AG09309 (cell line): ENCODE measurements around the gene BMP10.
"Not testable (repeated sequence)": the region's sequence is repeated elsewhere in the genome, so short reads cannot be mapped to it uniquely, and the experiment has no call there.

Source experiments
- DNase-seq: peaks from one replicate; pipeline ENCODE4 v3.0.0-alpha.2; 2010; ENCODE audit warnings: low read depth
- H3K4me3 ChIP-seq: 2 replicates; pipeline ENCODE4 v1.5.1; 2011; ENCODE audit warnings: mild to moderate bottlenecking, low read depth, low read length, moderate library complexity; ENCODE audit not compliant: control insufficient read depth
- TF ChIP-seq, protein P1 (sequence below): IDR thresholded peaks from 2 replicates; pipeline ENCODE4 v1.5.1; 2011; ENCODE audit warnings: mild to moderate bottlenecking, low read depth, low read length, inconsistent platforms; ENCODE audit not compliant: insufficient read depth, control insufficient read depth; ENCODE audit errors: missing control alignments

The BMP10 gene

DNA sequence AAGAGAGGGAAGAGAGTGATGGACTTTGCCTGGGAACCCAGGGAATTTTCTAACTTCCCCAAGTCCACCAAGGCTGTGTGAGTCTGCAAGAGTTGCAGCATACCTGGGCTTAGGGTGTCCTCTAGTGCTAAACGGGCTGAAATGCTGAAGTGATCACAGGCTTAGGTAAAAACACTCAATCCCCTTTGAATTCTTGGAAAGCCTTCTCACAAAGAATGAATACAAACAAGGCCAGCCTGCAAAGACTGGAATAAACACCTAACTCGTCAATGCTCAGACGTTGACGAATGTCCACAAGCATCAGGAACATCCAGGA, 30.0 kb upstream of the BMP10 start:
- no peak overlapping the region for H3K4me3 ChIP-seq
- DNase-seq = no peak
- TF ChIP-seq, protein P1, sequence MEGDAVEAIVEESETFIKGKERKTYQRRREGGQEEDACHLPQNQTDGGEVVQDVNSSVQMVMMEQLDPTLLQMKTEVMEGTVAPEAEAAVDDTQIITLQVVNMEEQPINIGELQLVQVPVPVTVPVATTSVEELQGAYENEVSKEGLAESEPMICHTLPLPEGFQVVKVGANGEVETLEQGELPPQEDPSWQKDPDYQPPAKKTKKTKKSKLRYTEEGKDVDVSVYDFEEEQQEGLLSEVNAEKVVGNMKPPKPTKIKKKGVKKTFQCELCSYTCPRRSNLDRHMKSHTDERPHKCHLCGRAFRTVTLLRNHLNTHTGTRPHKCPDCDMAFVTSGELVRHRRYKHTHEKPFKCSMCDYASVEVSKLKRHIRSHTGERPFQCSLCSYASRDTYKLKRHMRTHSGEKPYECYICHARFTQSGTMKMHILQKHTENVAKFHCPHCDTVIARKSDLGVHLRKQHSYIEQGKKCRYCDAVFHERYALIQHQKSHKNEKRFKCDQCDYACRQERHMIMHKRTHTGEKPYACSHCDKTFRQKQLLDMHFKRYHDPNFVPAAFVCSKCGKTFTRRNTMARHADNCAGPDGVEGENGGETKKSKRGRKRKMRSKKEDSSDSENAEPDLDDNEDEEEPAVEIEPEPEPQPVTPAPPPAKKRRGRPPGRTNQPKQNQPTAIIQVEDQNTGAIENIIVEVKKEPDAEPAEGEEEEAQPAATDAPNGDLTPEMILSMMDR = peak; percentile 47

DNA sequence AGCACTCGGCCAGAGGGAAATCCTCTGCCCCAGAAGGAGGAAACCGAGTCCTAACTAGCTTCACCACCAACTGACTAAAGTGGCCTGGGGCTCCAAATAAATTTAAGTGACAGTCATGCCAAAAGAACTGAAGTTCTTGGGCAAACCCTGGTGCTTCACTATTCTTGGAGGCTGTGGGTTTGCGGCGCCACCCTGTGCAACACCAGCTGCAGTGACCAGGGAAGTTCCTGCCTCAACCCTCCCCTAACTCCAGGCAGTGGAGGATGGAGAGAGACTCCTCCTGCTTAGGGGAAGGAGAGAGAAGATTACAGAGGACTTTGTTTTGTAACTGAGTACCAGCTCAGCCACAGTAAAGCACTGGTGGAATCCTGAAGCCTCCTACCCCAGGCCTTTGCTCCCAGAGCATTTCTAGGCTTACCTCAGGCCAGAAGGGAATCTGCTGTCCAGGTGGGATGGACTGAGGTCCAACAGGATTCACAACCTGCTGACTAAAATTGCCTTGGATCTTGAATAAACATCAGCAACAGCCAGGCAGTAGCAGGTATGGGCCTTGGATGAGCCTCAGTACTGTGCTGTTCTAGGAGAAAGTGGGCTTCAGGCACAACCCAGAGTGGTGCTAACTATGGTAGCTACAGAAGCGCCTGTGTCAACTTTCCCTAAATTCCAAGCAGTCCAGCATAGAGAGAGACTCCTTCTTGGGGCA, 29.4 kb upstream of the BMP10 start:
- TF ChIP-seq, protein P1 = peak; percentile 13
- H3K4me3 ChIP-seq = no peak overlapping the region
- no peak for DNase-seq

DNA sequence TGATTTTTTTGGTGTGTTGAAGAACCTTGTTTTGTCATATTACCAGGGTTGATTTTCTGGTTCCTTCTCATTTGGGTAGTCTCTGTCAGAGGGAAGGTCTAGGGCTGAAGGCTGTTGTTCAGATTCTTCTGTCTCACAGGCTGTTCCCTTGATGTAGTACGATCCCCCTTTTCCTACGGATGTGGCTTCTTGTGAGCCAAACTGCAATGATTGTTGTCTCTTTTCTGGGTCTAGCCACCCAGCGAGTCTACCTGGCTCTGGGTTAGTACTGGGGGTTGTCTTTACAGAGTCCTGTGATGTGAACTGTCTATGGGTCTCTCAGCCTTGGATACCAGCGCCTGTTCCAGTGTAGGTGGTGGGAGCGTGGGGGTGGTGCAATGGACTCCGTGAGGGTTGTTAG, 24.8 kb upstream of the BMP10 start:
- not testable (repeated sequence) for H3K4me3 ChIP-seq

DNA sequence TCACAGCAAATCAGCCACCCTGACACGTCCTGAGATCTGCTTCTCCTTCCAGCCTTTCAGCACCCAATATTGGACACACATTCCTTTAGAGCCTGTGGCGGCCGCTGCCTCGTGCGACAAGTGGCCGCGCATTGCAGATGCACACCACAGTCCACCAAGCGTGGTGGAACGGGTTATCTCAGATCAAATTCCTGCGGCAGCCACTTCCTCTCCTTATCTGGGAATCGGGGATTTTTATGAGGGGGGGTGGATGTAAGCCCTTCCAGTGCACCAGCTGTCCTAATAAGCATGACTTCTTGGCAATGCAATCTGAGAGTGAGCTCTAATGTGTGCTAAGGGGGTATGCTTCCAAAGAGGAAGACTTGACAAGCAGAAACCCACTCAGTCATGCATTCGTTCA, 18.3 kb upstream of the BMP10 start:
- no peak for DNase-seq
- H3K4me3 ChIP-seq = no peak overlapping the region
- TF ChIP-seq, protein P1 = no peak

More for the DNA sequence above, 24.8 kb upstream of the BMP10 start:
- not testable (repeated sequence) for DNase-seq

DNA sequence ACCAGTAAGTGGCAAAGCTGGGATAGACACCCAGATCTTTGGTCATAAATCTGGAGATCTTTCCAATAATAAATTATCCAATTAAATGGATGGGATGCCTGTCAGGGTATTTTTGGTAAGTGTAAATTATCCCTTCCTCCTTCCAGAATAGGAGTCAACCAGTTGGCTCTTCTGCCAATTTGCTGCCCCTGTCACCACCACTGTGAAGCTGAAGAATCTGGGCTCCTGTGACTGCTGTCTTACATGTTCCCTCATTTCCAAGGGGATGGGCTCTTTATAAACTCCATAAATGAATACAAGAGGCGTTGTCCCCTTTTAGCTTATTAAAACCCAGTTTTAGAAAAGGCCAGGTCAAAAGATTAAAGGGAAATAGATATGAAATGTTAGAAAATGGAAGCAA, 17.8 kb upstream of the BMP10 start:
- no peak for DNase-seq
- TF ChIP-seq, protein P1 = no peak
- H3K4me3 ChIP-seq = no peak overlapping the region

DNA sequence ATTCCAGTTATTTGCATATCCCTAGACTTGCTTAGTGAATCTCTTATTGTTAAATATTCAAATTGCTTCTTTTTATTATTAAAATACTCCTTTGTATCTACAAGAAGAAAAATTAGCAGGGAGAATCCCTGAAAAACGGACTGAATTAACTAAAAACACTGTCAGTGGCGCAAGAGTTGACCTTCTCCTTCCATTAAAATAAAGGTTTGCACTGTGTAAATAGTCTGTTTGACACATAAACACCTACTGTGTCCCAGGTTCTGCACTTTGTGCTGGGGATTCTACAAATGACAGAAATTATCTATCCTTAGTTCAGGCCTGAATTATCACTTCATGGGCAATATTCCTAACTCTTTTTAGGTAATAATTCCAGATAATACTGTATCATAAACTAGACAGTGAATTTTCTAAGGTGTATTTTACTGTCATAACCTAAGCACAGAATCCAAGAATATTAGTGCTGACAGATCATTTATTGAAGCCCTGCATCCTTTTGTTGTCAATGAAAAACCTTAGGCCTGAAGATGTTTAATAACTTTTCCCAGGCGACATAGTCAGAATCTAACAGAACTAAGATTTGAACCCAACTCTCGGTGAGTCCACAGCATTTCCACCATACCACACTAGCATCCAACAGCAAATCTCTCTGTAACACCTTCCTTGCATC, 17.0 kb upstream of the BMP10 start:
- H3K4me3 ChIP-seq = no peak overlapping the region
- TF ChIP-seq, protein P1 = no peak
- no peak for DNase-seq

DNA sequence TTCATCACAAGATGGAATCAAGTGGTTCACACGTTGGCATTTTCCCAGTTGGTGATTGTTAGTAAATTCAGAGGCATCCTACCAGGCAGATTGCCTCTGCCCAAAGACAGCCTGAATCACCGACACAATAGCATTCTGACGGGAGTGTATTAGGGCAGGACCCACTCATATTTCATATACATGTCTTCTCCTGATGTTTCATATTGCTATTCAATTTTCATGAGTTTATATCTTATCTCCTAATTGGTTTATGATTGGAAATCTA, 14.5 kb upstream of the BMP10 start:
- DNase-seq = no peak
- H3K4me3 ChIP-seq = no peak overlapping the region
- TF ChIP-seq, protein P1 = no peak
